ENCODE measurements around the gene PCSK5. TPM values are rescaled to one million over a fixed set of nuclear protein-coding genes. Genes with fewer than 3 reads are reported as not detected.

PCSK5 gene
- total and polyA plus RNA-seq, 4 experiments from 2014 or later = 3.4 to 8.4 (median 6.5) TPM

GRCh38 chr9:76027416-76027815, 136.9 kb downstream of the PCSK5 start:
- H3K27ac ChIP-seq (ENCODE audit: low read depth, low read length) = no peak overlapping the region
- CTCF ChIA-PET (ENCODE audit: partially characterized antibody) = interaction anchor here (1.4 kb wide), 1 partner anchor 18 kb away, joined by 3 read pairs; no protein-coding TSS in a partner anchor
- no peaks in the 10 kb centered on the region for H3K36me3 ChIP-seq (ENCODE audit: insufficient read depth, low read length)
- H3K4me1 ChIP-seq (ENCODE audit: insufficient read depth, low read length) = peaks cover 68% of the 10 kb centered on the region
- peaks cover 0 to 3% of the 10 kb centered on the region in 2 donors for H3K36me3 Mint-ChIP-seq
- H3K4me1 Mint-ChIP-seq = peaks cover 47 to 75% (median 65%) of the 10 kb centered on the region in 4 donors
- DNase-seq = peak; percentile 30 to 60 (median 42)
- H3K4me3 Mint-ChIP-seq = peak overlapping the region; percentile 60 to 94 (median 76)
- no peak overlapping the region for H3K4me3 ChIP-seq (ENCODE audit: low read length in 2 of 2)
- peak overlapping the region; percentile 39 to 90 (median 78) for H3K27ac Mint-ChIP-seq
- POLR2A ChIA-PET (ENCODE audit: partially characterized antibody) = no interaction called here
- H3K9me3 ChIP-seq (ENCODE audit: control insufficient read depth in 1 of 2, low read length in 2 of 2) = no peaks in the 10 kb centered on the region
- no peaks in the 10 kb centered on the region for H3K27me3 ChIP-seq (ENCODE audit: insufficient read depth, low read length)
- intact Hi-C loops (cut with micrococcal nuclease) = loop anchor here (10.0 kb wide), 2 partner anchors 67 to 147 kb away; no protein-coding TSS in a partner anchor
- H3K27me3 Mint-ChIP-seq = no peaks in the 10 kb centered on the region
- no peaks in the 10 kb centered on the region for H3K9me3 Mint-ChIP-seq

GRCh38 chr9:76027861-76028260, 137.4 kb downstream of the PCSK5 start:
- Histone ChIP-seq H3K4me3 (ENCODE audit: low read length in 2 of 2) (no peak overlapping the region), H3K36me3 (ENCODE audit: insufficient read depth, low read length) (no peaks in the 10 kb centered on the region), H3K27ac (ENCODE audit: low read depth, low read length) (no peak overlapping the region), H3K9me3 (ENCODE audit: control insufficient read depth in 1 of 2, low read length in 2 of 2) (no peaks in the 10 kb centered on the region), H3K4me1 (ENCODE audit: insufficient read depth, low read length) (peaks cover 68% of the 10 kb centered on the region), H3K27me3 (ENCODE audit: insufficient read depth, low read length) (no peaks in the 10 kb centered on the region)
- Mint-ChIP-seq H3K27ac (peak overlapping the region in 6 of 7 donors; percentile 60 to 92 (median 87)), H3K9me3 (no peaks in the 10 kb centered on the region), H3K4me3 (peak overlapping the region in 6 of 8 donors; percentile 17 to 94 (median 66)), H3K36me3 (peaks cover 0 to 3% of the 10 kb centered on the region in 2 donors), H3K4me1 (peaks cover 51 to 75% (median 65%) of the 10 kb centered on the region in 4 donors), H3K27me3 (no peaks in the 10 kb centered on the region)
- ChIA-PET CTCF (ENCODE audit: partially characterized antibody) (interaction anchor here (1.4 kb wide), 1 partner anchor 18 kb away, joined by 3 read pairs; no protein-coding TSS in a partner anchor), POLR2A (ENCODE audit: partially characterized antibody) (no interaction called here)
- intact Hi-C loops (cut with micrococcal nuclease) = loop anchor here (10.0 kb wide), 2 partner anchors 67 to 147 kb away; no protein-coding TSS in a partner anchor
- DNase-seq = peak in 1 of 5 donors; percentile 28

- no peaks in the 10 kb centered on the region for H3K9me3 Mint-ChIP-seq
- H3K27ac ChIP-seq (ENCODE audit: low read depth, low read length) = no peak overlapping the region
- intact Hi-C loops (cut with micrococcal nuclease) = no loop called here
- peaks cover 28 to 41% (median 33%) of the 10 kb centered on the region in 4 donors for H3K4me1 Mint-ChIP-seq
- H3K27ac Mint-ChIP-seq = peak overlapping the region in 6 of 7 donors; percentile 0 to 68 (median 25)
- H3K4me3 Mint-ChIP-seq = peak overlapping the region in 5 of 8 donors; percentile 0 to 53 (median 32)
- ChIA-PET POLR2A (ENCODE audit: partially characterized antibody) (no interaction called here), CTCF (ENCODE audit: partially characterized antibody) (interaction anchor here (0.9 kb wide), 1 partner anchor 8 kb away, joined by 3 read pairs; no protein-coding TSS in a partner anchor)
- H3K4me1 ChIP-seq (ENCODE audit: insufficient read depth, low read length) = peaks cover 33% of the 10 kb centered on the region
- no peak overlapping the region for H3K4me3 ChIP-seq (ENCODE audit: low read length in 2 of 2)
- no peaks in the 10 kb centered on the region for H3K36me3 ChIP-seq (ENCODE audit: insufficient read depth, low read length)
- no peaks in the 10 kb centered on the region for H3K27me3 ChIP-seq (ENCODE audit: insufficient read depth, low read length)
- DNase-seq = no peak
- H3K27me3 Mint-ChIP-seq = no peaks in the 10 kb centered on the region
- H3K9me3 ChIP-seq (ENCODE audit: control insufficient read depth in 1 of 2, low read length in 2 of 2) = no peaks in the 10 kb centered on the region
- peaks cover 0 to 9% of the 10 kb centered on the region in 2 donors for H3K36me3 Mint-ChIP-seq
These were observed 141.7 kb downstream of the PCSK5 start for GRCh38 chr9:76032038-76032796.

- Histone ChIP-seq H3K4me1 (ENCODE audit: insufficient read depth, low read length) (peaks cover 26% of the 10 kb centered on the region), H3K36me3 (ENCODE audit: insufficient read depth, low read length) (no peaks in the 10 kb centered on the region)
- POLR2A ChIA-PET (ENCODE audit: partially characterized antibody) = no interaction called here
These were observed 142.4 kb downstream of the PCSK5 start for GRCh38 chr9:76032797-76033373.

GRCh38 chr9:76034049-76034448, 143.6 kb downstream of the PCSK5 start:
- Mint-ChIP-seq H3K27me3 (no peaks in the 10 kb centered on the region), H3K4me3 (no peak overlapping the region), H3K9me3 (no peaks in the 10 kb centered on the region), H3K36me3 (peaks cover 3 to 10% of the 10 kb centered on the region in 2 donors), H3K27ac (peak overlapping the region in 1 of 7 donors; percentile 53), H3K4me1 (peaks cover 16 to 25% (median 19%) of the 10 kb centered on the region in 4 donors)
- ChIA-PET CTCF (ENCODE audit: partially characterized antibody) (no interaction called here), POLR2A (ENCODE audit: partially characterized antibody) (no interaction called here)
- no peak overlapping the region for H3K27ac ChIP-seq (ENCODE audit: low read depth, low read length)
- H3K27me3 ChIP-seq (ENCODE audit: insufficient read depth, low read length) = no peaks in the 10 kb centered on the region
- intact Hi-C loops (cut with micrococcal nuclease) = no loop called here
- peaks cover 16% of the 10 kb centered on the region for H3K4me1 ChIP-seq (ENCODE audit: insufficient read depth, low read length)
- H3K4me3 ChIP-seq (ENCODE audit: low read length in 2 of 2) = no peak overlapping the region
- H3K36me3 ChIP-seq (ENCODE audit: insufficient read depth, low read length) = no peaks in the 10 kb centered on the region
- no peak for DNase-seq
- no peaks in the 10 kb centered on the region for H3K9me3 ChIP-seq (ENCODE audit: control insufficient read depth in 1 of 2, low read length in 2 of 2)

More at GRCh38 chr9:76032797-76033373, 142.4 kb downstream of the PCSK5 start:
- H3K36me3 Mint-ChIP-seq = peaks cover 0 to 9% of the 10 kb centered on the region in 2 donors
- no peaks in the 10 kb centered on the region for H3K27me3 Mint-ChIP-seq
- no peaks in the 10 kb centered on the region for H3K27me3 ChIP-seq (ENCODE audit: insufficient read depth, low read length)
- peak overlapping the region in 5 of 8 donors; percentile 5 to 53 (median 31) for H3K4me3 Mint-ChIP-seq
- H3K27ac ChIP-seq (ENCODE audit: low read depth, low read length) = no peak overlapping the region
- H3K27ac Mint-ChIP-seq = peak overlapping the region in 5 of 7 donors; percentile 1 to 68 (median 33)
- H3K9me3 ChIP-seq (ENCODE audit: control insufficient read depth in 1 of 2, low read length in 2 of 2) = no peaks in the 10 kb centered on the region
- intact Hi-C loops (cut with micrococcal nuclease) = no loop called here
- H3K9me3 Mint-ChIP-seq = no peaks in the 10 kb centered on the region
- no peak for DNase-seq
- CTCF ChIA-PET (ENCODE audit: partially characterized antibody) = interaction anchor here (0.9 kb wide), 1 partner anchor 9 kb away, joined by 3 read pairs; no protein-coding TSS in a partner anchor
- peaks cover 23 to 37% (median 28%) of the 10 kb centered on the region in 4 donors for H3K4me1 Mint-ChIP-seq
- no peak overlapping the region for H3K4me3 ChIP-seq (ENCODE audit: low read length in 2 of 2)

- Mint-ChIP-seq H3K4me3 (no peak overlapping the region), H3K27ac (no peak overlapping the region), H3K36me3 (peaks cover 3 to 10% of the 10 kb centered on the region in 2 donors), H3K9me3 (no peaks in the 10 kb centered on the region), H3K4me1 (peaks cover 16 to 20% (median 18%) of the 10 kb centered on the region in 4 donors), H3K27me3 (no peaks in the 10 kb centered on the region)
- Histone ChIP-seq H3K9me3 (ENCODE audit: control insufficient read depth in 1 of 2, low read length in 2 of 2) (no peaks in the 10 kb centered on the region), H3K27me3 (ENCODE audit: insufficient read depth, low read length) (no peaks in the 10 kb centered on the region), H3K36me3 (ENCODE audit: insufficient read depth, low read length) (no peaks in the 10 kb centered on the region), H3K27ac (ENCODE audit: low read depth, low read length) (no peak overlapping the region), H3K4me1 (ENCODE audit: insufficient read depth, low read length) (peaks cover 16% of the 10 kb centered on the region), H3K4me3 (ENCODE audit: low read length in 2 of 2) (no peak overlapping the region)
- intact Hi-C loops (cut with micrococcal nuclease) = no loop called here
- CTCF ChIA-PET (ENCODE audit: partially characterized antibody) = no interaction called here
- POLR2A ChIA-PET (ENCODE audit: partially characterized antibody) = no interaction called here
- DNase-seq = no peak
These were observed 146.3 kb downstream of the PCSK5 start for GRCh38 chr9:76036762-76037161.

GRCh38 chr9:76037587-76038225, 147.2 kb downstream of the PCSK5 start:
- Histone ChIP-seq H3K4me3 (ENCODE audit: low read length in 2 of 2) (no peak overlapping the region), H3K4me1 (ENCODE audit: insufficient read depth, low read length) (peaks cover 8% of the 10 kb centered on the region), H3K27me3 (ENCODE audit: insufficient read depth, low read length) (no peaks in the 10 kb centered on the region), H3K9me3 (ENCODE audit: control insufficient read depth in 1 of 2, low read length in 2 of 2) (no peaks in the 10 kb centered on the region), H3K36me3 (ENCODE audit: insufficient read depth, low read length) (no peaks in the 10 kb centered on the region), H3K27ac (ENCODE audit: low read depth, low read length) (no peak overlapping the region)
- CTCF ChIA-PET (ENCODE audit: partially characterized antibody) = no interaction called here
- no peak for DNase-seq
- H3K27ac Mint-ChIP-seq = no peak overlapping the region
- no peaks in the 10 kb centered on the region for H3K27me3 Mint-ChIP-seq
- no peak overlapping the region for H3K4me3 Mint-ChIP-seq
- peaks cover 3 to 10% of the 10 kb centered on the region in 2 donors for H3K36me3 Mint-ChIP-seq
- POLR2A ChIA-PET (ENCODE audit: partially characterized antibody) = no interaction called here
- peaks cover 8 to 11% (median 9%) of the 10 kb centered on the region in 4 donors for H3K4me1 Mint-ChIP-seq
- intact Hi-C loops (cut with micrococcal nuclease) = no loop called here
- H3K9me3 Mint-ChIP-seq = no peaks in the 10 kb centered on the region

Measured in CD4-positive, alpha-beta memory T cell (primary cell).